ENCODE results near the gene CD300LB. TPM values are rescaled to one million over a fixed set of nuclear protein-coding genes. Genes with fewer than 3 reads are reported as not detected.

Gene CD300LB
- polyA plus RNA-seq, 1 experiment = not detected

DNA sequence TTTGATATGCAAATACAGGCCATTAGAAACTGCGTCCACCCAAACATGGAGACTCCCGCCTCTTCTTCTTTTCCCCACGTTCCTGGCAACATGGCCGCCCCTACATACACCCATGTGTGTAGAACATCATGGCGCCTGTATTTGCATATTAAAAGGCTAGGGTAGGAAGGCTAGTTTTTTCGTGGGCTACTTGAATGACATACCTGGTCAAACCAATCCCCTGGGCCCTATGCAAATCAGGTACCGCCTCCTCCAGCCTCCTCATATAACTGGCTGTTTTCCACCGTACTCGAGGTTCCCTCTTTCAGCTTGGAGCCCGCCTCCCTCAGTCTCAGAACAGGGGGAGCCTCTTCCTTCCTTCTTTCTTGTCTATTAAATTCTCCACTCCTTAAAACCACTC lies 840 bp upstream of the CD300LB start:
- Histone ChIP-seq H3K27me3 (ENCODE audit: control insufficient read depth, insufficient read depth, low read length) (no peaks in the 10 kb centered on the region), H3K27ac (ENCODE audit: low read depth, low read length) (no peak overlapping the region), H3K4me3 (ENCODE audit: low read depth, low read length) (no peak overlapping the region), H3K9me3 (ENCODE audit: control insufficient read depth, insufficient read depth, low read length) (peaks cover 15% of the 10 kb centered on the region)
- TF ChIP-seq, protein P1, sequence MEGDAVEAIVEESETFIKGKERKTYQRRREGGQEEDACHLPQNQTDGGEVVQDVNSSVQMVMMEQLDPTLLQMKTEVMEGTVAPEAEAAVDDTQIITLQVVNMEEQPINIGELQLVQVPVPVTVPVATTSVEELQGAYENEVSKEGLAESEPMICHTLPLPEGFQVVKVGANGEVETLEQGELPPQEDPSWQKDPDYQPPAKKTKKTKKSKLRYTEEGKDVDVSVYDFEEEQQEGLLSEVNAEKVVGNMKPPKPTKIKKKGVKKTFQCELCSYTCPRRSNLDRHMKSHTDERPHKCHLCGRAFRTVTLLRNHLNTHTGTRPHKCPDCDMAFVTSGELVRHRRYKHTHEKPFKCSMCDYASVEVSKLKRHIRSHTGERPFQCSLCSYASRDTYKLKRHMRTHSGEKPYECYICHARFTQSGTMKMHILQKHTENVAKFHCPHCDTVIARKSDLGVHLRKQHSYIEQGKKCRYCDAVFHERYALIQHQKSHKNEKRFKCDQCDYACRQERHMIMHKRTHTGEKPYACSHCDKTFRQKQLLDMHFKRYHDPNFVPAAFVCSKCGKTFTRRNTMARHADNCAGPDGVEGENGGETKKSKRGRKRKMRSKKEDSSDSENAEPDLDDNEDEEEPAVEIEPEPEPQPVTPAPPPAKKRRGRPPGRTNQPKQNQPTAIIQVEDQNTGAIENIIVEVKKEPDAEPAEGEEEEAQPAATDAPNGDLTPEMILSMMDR (IDR thresholded peaks at IDR 0.05; ENCODE audit: low read depth, low read length) = no peak
- ChIA-PET POLR2A (no interaction called here), CTCF (interaction anchor here (1.1 kb wide), 1 partner anchor 24 kb away, joined by 3 read pairs; no protein-coding TSS in a partner anchor)
- no peak for DNase-seq (ENCODE audit: low read depth, low spot score)

GRCh38 chr17:74530831-74531150 lies 484 bp downstream of the CD300LB start:
- no peaks in the 10 kb centered on the region for H3K27me3 ChIP-seq (ENCODE audit: control insufficient read depth, insufficient read depth, low read length)
- ChIA-PET POLR2A (no interaction called here), CTCF (interaction anchor here (1.6 kb wide), 1 partner anchor 74 kb away, joined by 5 read pairs; no protein-coding TSS in a partner anchor)
- TF ChIP-seq, protein P1 (IDR thresholded peaks at IDR 0.05; ENCODE audit: low read depth, low read length) = no peak
- no peak overlapping the region for H3K4me3 ChIP-seq (ENCODE audit: low read depth, low read length)
- peaks cover 16% of the 10 kb centered on the region for H3K9me3 ChIP-seq (ENCODE audit: control insufficient read depth, insufficient read depth, low read length)
- no peak for DNase-seq (ENCODE audit: low read depth, low spot score)
- H3K27ac ChIP-seq (ENCODE audit: low read depth, low read length) = no peak overlapping the region

- Histone ChIP-seq H3K4me3 (ENCODE audit: low read depth, low read length) (no peak overlapping the region), H3K27me3 (ENCODE audit: control insufficient read depth, insufficient read depth, low read length) (no peaks in the 10 kb centered on the region), H3K9me3 (ENCODE audit: control insufficient read depth, insufficient read depth, low read length) (peaks cover 20% of the 10 kb centered on the region), H3K27ac (ENCODE audit: low read depth, low read length) (no peak overlapping the region)
- TF ChIP-seq, protein P1 (IDR thresholded peaks at IDR 0.05; ENCODE audit: low read depth, low read length) = no peak
- ChIA-PET CTCF (interaction anchor here (1.6 kb wide), 1 partner anchor 72 kb away, joined by 5 read pairs; no protein-coding TSS in a partner anchor), POLR2A (no interaction called here)
- DNase-seq (ENCODE audit: low read depth, low spot score) = no peak
Observed at GRCh38 chr17:74529243-74529642, 2.0 kb downstream of the CD300LB start.

DNA sequence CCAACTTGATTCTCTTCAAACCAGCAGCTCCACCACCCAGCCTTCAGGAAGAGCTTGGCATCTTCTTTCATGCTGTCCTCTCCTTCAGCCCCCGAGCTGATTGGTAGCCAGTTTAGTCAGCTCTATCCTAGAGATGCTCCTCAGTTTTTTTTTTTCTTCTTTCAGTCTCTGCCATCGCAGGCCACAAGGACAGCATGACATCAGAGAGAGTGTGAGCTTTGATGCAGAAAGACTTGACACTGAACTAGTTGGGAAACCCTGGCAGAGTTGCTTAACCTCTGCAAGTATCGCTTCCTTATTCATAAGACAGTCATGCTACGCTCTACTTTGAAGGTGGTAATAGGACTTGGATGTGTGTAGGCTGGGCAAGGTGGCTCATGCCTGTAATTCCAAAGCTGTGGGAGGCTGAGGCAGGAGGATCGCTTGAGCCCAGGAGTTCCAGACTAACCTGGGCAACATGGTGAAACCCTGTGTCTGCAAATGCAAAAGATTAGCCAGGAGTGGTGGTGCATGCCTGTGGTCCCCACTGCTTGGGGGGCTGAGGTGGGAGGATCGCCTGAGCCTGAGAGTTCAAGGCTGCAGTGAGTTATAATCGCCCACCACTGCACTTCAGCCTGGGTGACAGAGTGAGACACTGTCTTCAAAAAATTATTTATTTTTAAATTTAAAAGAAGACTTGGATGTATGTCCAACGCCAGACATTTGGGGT lies 2.6 kb downstream of the CD300LB start:
- Histone ChIP-seq H3K27me3 (ENCODE audit: control insufficient read depth, insufficient read depth, low read length) (no peaks in the 10 kb centered on the region), H3K9me3 (ENCODE audit: control insufficient read depth, insufficient read depth, low read length) (peaks cover 20% of the 10 kb centered on the region), H3K4me3 (ENCODE audit: low read depth, low read length) (no peak overlapping the region), H3K27ac (ENCODE audit: low read depth, low read length) (no peak overlapping the region)
- ChIA-PET CTCF (no interaction called here), POLR2A (no interaction called here)
- TF ChIP-seq, protein P1 (IDR thresholded peaks at IDR 0.05; ENCODE audit: low read depth, low read length) = no peak
- DNase-seq (ENCODE audit: low read depth, low spot score) = no peak

DNA sequence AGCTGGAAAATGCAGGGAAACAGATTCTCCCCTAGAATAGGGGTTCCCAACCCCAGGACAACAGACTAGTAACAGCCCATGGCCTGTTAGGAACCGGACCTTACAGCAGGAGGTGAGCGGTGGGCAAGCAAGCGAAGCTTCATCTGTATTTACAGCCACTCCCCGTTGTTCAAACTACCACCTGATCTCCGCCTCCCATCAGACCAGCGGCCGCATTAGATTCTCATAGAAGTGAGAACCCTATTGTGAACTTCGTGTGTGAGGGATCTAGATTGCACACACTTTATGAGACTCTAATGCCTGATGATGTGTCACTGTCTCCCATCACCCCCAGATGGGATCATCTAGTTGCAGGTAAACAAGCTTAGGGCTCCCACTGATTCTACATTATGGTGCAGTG lies 3.5 kb downstream of the CD300LB start:
- POLR2A ChIA-PET = no interaction called here

More for the DNA sequence above, 3.5 kb downstream of the CD300LB start:
- Histone ChIP-seq H3K27ac (ENCODE audit: low read depth, low read length) (no peak overlapping the region), H3K4me3 (ENCODE audit: low read depth, low read length) (no peak overlapping the region), H3K27me3 (ENCODE audit: control insufficient read depth, insufficient read depth, low read length) (no peaks in the 10 kb centered on the region), H3K9me3 (ENCODE audit: control insufficient read depth, insufficient read depth, low read length) (peaks cover 27% of the 10 kb centered on the region)
- DNase-seq (ENCODE audit: low read depth, low spot score) = no peak
- CTCF ChIA-PET = no interaction called here
- TF ChIP-seq, protein P1 (IDR thresholded peaks at IDR 0.05; ENCODE audit: low read depth, low read length) = no peak

Measured in AG04450 (cell line).